Common myeloid progenitor, CD34-positive (primary cell): ENCODE measurements around the gene NAP1L5.

Experiments
- CTCF ChIA-PET: fragments of 350-600 bp; sonication (Branson Sonifier 250); formaldehyde crosslinking; loops from one replicate; lab custom pipeline; 2021; ENCODE audit warnings: antibody characterized with exemption; lab: Charles Lee
- POLR2A ChIA-PET: fragments of 350-600 bp; sonication (Branson Sonifier 250); formaldehyde crosslinking; loops from one replicate; lab custom pipeline; 2021; ENCODE audit warnings: antibody characterized with exemption; lab: Charles Lee
- DNase-seq, 3 donors: peaks; one replicate each; pipeline versions ENCODE4 v3.0.0 to v3.0.0-alpha.2; 2013
- H3K27ac ChIP-seq, 2 experiments: 1 replicate in 1 of 2; 2 replicates in 1 of 2; pipeline ENCODE4 v1.7.0; 2013; ENCODE audit warnings: inconsistent platforms in 2 of 2, low read length in 2 of 2, mild to moderate bottlenecking in 2 of 2, low read depth in 1 of 2, moderate library complexity in 1 of 2; ENCODE audit not compliant: severe bottlenecking in 2 of 2, insufficient read depth in 1 of 2, poor library complexity in 1 of 2
- H3K27me3 ChIP-seq, 5 experiments: replicated peaks in 2 of 5; 1 replicate in 3 of 5; 2 replicates in 2 of 5; pipeline versions ENCODE4 v1.6.1 to v1.7.0; 2013; ENCODE audit warnings: low read length in 4 of 5, mild to moderate bottlenecking in 2 of 5, moderate library complexity in 2 of 5, inconsistent platforms in 1 of 5; ENCODE audit not compliant: insufficient read depth in 5 of 5, control insufficient read depth in 4 of 5
- H3K36me3 ChIP-seq, 4 experiments: 1 replicate in 2 of 4; 2 replicates in 2 of 4; pipeline versions ENCODE4 v1.6.1 to v1.7.0; 2013; ENCODE audit warnings: low read length in 3 of 4, control low read depth in 1 of 4, mild to moderate bottlenecking in 1 of 4; ENCODE audit not compliant: control insufficient read depth in 4 of 4, insufficient read depth in 4 of 4
- H3K4me1 ChIP-seq, 4 experiments: 1 replicate in 3 of 4; 2 replicates in 1 of 4; pipeline versions ENCODE4 v1.6.1 to v1.7.1; 2013; ENCODE audit warnings: low read length in 3 of 4, mild to moderate bottlenecking in 3 of 4, control low read depth in 1 of 4, inconsistent platforms in 1 of 4, moderate library complexity in 1 of 4; ENCODE audit not compliant: control insufficient read depth in 4 of 4, insufficient read depth in 4 of 4; ENCODE audit errors: control extremely low read depth in 1 of 4
- H3K4me3 ChIP-seq, 7 experiments: 1 replicate in 4 of 7; 2 replicates in 3 of 7; pipeline versions ENCODE4 v1.5.1 to v1.7.0; 2013; ENCODE audit warnings: mild to moderate bottlenecking in 7 of 7, low read length in 6 of 7, moderate library complexity in 6 of 7, inconsistent platforms in 2 of 7, low read depth in 2 of 7, control low read depth in 1 of 7; ENCODE audit not compliant: insufficient read depth in 4 of 7, control insufficient read depth in 1 of 7; ENCODE audit errors: extremely low read depth in 1 of 7
- H3K9me3 ChIP-seq, 5 experiments: 1 replicate in 4 of 5; 2 replicates in 1 of 5; pipeline versions ENCODE4 v1.6.1 to v1.7.1; 2013; ENCODE audit warnings: low read length in 4 of 5, mild to moderate bottlenecking in 2 of 5, inconsistent platforms in 1 of 5, low read depth in 1 of 5, moderate library complexity in 1 of 5; ENCODE audit not compliant: control insufficient read depth in 4 of 5, insufficient read depth in 2 of 5; ENCODE audit errors: control extremely low read depth in 1 of 5
- WGBS: methylation state at CpG from one replicate; pipeline ENCODE4 v1.1.5; 2013; ENCODE audit not compliant: insufficient coverage; 5-methylcytosine and 5-hydroxymethylcytosine counted together

NAP1L5 gene

DNA sequence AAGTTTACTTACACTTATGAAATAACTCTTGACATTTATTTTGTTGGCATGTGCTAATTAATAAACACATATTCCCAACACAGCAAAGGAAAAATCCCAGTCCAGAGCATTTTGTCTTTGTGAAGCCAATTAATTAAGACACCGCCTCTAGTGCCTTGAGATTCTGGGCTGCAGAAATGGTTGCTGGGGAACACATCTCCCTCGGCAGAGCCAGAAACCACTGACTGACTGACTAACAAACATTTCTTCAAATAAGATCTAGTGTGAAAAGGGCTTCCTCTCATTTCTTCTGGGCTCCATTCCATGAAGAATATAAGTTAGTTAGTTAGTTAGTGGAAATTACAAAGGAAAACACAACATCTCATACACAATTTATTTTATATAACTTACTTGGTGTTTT, 28.4 kb upstream of the NAP1L5 start:
- no peak overlapping the region for H3K27ac ChIP-seq
- ChIA-PET CTCF (interaction anchor here (1.0 to 2.9 kb wide), 2 partner anchors 21 to 298 kb away, joined by 3 to 10 read pairs; no protein-coding TSS in a partner anchor), POLR2A (no interaction called here)
- H3K36me3 ChIP-seq = peaks cover 18 to 57% (median 34%) of the 10 kb centered on the region in 4 experiments
- DNase-seq = no peak
- H3K27me3 ChIP-seq = no peaks in the 10 kb centered on the region
- H3K9me3 ChIP-seq = no peaks in the 10 kb centered on the region
- H3K4me3 ChIP-seq = no peak overlapping the region
- H3K4me1 ChIP-seq = peaks cover 0 to 17% (median 4%) of the 10 kb centered on the region in 4 experiments
- WGBS = 100% methylated on average over 1 of the region's 2 CpGs

DNA sequence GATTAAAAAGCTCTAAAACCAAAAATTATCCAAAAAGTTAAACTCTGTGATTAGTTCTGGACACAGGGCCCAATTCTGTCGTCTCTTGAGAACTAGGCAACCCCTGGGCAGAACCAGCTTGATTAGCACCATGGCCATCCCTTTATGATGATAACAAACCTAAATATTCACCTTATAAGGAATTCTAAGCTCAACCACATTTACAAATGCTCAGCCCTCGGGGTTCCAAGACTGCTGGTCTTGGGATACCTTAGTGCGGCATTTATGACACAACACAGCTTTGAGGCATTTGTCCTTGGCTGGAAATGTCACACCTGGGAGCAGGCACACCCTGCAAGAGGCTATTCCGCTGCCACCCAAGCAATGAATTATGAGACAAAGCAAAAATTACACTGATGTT, 27.5 kb upstream of the NAP1L5 start:
- Histone ChIP-seq H3K36me3 (peaks cover 20 to 65% (median 35%) of the 10 kb centered on the region in 4 experiments), H3K9me3 (no peaks in the 10 kb centered on the region), H3K4me3 (no peak overlapping the region), H3K4me1 (peaks cover 0 to 10% (median under 1%) of the 10 kb centered on the region in 4 experiments), H3K27ac (no peak overlapping the region), H3K27me3 (no peaks in the 10 kb centered on the region)
- DNase-seq = no peak
- ChIA-PET POLR2A (no interaction called here), CTCF (interaction anchor here (0.6 to 2.9 kb wide), 4 partner anchors 20 to 297 kb away, joined by 3 to 10 read pairs (median 3); no protein-coding TSS in a partner anchor)
- whole genome bisulfite sequencing = 100% methylated on average over 3 of the region's 4 CpGs

DNA sequence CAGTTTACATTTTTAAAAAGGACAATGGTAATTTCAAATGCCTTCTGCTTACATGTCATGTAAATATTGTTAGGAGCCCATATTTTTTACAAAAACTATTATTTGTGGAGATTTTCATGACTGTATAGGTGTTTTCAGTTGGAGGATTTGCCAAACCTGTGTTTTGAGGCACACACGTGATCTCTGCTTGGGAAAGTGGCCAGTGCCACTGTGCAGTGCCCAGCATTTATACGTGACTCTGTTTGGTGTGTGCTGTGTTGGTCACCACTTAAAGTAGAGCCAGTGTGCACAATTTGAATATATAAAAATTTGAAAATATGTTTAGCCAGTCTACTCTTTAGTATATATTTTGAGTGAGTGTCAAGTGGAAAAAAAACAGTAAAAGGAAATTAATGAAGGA, 26.8 kb upstream of the NAP1L5 start:
- H3K36me3 ChIP-seq = peaks cover 20 to 66% (median 36%) of the 10 kb centered on the region in 4 experiments
- no peak overlapping the region for H3K27ac ChIP-seq
- H3K4me3 ChIP-seq = no peak overlapping the region
- H3K4me1 ChIP-seq = peaks cover 0 to 7% (median 0%) of the 10 kb centered on the region in 4 experiments
- no peaks in the 10 kb centered on the region for H3K9me3 ChIP-seq
- ChIA-PET POLR2A (no interaction called here), CTCF (interaction anchor here (0.6 to 2.9 kb wide), 5 partner anchors 19 to 298 kb away, joined by 3 to 10 read pairs (median 3); no protein-coding TSS in a partner anchor)
- DNase-seq = no peak
- no peaks in the 10 kb centered on the region for H3K27me3 ChIP-seq
- 100% methylated on average over 1 of the region's 2 CpGs for WGBS

DNA sequence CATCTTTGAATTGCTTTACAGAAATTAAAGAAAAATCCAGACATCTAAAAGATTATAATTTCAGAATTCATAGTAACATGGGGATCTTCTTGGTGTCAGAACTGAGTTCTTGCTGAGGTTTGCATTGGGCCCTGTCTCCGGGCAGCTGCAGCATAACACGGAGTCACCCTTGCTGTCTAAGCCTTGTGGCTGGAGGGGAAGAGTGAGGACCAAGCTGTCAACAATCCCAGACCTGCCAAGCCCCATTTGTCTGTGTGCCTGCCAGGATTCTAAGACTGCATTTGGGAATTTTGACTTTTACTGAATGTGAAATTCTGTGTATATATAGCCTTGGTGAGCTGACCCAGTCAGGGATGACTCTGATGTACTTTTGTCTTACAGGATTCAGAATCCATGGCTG, 25.2 kb upstream of the NAP1L5 start:
- no peak for DNase-seq
- Histone ChIP-seq H3K36me3 (peaks cover 16 to 69% (median 36%) of the 10 kb centered on the region in 4 experiments), H3K9me3 (peaks cover 0 to 10% (median 6%) of the 10 kb centered on the region in 5 experiments), H3K27ac (no peak overlapping the region), H3K27me3 (no peaks in the 10 kb centered on the region), H3K4me3 (no peak overlapping the region), H3K4me1 (peaks cover 0 to 3% (median 0%) of the 10 kb centered on the region in 4 experiments)
- ChIA-PET CTCF (interaction anchor here (1.0 to 1.6 kb wide), 4 partner anchors 10 to 183 kb away, joined by 3 to 4 read pairs (median 3); no protein-coding TSS in a partner anchor), POLR2A (no interaction called here)
- 100% methylated on average over 1 of the region's 2 CpGs for WGBS

DNA sequence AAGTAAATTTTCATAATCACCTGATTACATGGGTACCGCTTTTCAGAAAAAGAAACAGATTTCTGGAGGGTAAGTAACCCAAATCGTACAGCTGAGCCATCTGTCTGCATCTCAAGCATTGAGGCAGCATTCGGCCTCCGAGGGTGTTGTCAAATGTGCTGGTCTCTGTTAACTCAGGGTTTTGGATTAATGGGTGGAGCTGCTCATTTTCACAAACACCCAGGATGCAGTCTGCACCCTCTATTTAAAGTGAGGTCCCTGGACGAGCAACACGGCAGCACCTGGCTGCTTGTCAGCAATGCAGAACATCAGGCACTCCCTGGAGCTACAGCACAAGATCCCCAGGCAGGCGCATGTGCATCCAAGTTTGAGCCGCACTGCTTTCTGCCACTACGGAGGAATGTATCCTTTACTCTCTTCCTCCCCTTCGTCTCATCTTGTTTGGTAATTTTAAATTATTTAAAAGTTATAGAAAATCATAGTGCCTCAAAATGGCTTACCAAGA, 24.7 kb upstream of the NAP1L5 start:
- H3K27ac ChIP-seq = no peak overlapping the region
- WGBS = 98% methylated on average over 6 of the region's 10 CpGs
- no peak overlapping the region for H3K4me3 ChIP-seq
- peaks cover 0 to 15% (median 8%) of the 10 kb centered on the region in 5 experiments for H3K9me3 ChIP-seq
- no peak for DNase-seq
- ChIA-PET POLR2A (no interaction called here), CTCF (interaction anchor here (1.0 to 1.6 kb wide), 5 partner anchors 10 to 182 kb away, joined by 3 to 4 read pairs (median 3); partner anchors contain the start of gene NAP1L5)
- H3K36me3 ChIP-seq = peaks cover 16 to 69% (median 35%) of the 10 kb centered on the region in 4 experiments
- peaks cover 0 to 3% (median 0%) of the 10 kb centered on the region in 4 experiments for H3K4me1 ChIP-seq
- no peaks in the 10 kb centered on the region for H3K27me3 ChIP-seq

DNA sequence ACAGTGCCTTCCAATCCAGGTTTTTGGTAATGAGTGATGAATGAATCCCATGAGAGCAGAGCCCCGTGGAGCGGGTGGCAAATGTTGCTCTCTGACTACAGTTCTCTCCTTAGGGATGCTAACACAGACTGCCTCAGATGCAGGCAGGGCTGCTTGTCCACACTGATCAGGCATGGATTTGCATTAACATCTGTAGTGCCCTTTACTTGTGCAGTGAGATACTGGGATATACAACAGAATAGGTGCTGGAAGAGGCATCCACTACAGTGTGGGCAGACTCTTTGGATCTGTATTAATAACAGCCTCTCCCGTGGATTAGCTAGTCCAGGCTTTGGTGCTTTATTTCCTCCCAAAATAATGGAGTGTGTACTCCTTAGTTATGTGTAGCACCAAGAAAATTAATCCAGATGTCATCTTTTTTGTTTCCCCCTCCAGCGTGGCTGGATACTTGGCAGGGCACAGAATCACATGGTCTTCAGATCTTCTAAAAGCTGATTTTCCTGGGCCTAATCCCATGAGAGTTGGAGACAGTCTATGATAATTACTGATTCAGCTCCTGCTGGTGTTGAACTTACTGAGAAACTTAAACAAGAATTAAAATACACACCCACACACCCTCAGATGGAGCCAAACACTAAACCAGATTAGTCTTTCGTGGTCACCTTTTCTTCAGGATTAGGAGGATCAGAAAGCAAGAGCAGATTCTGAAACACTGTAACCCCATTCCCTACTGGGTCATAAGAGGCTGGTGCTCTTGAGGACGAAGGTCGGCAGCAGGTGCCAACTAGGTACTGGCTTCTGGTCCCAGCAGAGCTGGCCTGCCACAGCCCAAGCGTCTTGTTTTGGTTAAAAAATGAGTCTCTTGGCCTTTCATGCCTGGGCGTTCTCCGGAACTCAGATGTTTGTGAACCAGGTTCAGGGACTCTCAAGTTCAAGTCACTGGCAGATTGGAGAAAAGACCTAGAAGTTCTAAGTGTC, 23.1 kb upstream of the NAP1L5 start:
- DNase-seq = no peak
- H3K4me1 ChIP-seq = peaks cover 0 to 3% (median 0%) of the 10 kb centered on the region in 4 experiments
- H3K4me3 ChIP-seq = no peak overlapping the region
- ChIA-PET CTCF (interaction anchor here (1.3 to 1.6 kb wide), 3 partner anchors 10 to 23 kb away, joined by 3 to 4 read pairs (median 3); partner anchors contain the start of gene NAP1L5), POLR2A (interaction anchor here (0.5 to 0.6 kb wide), 2 partner anchors 12 to 190 kb away, joined by 3 to 6 read pairs; no protein-coding TSS in a partner anchor)
- H3K9me3 ChIP-seq = peaks cover 0 to 24% (median 12%) of the 10 kb centered on the region in 5 experiments
- 100% methylated on average over 10 of the region's 10 CpGs for WGBS
- H3K36me3 ChIP-seq = peaks cover 13 to 72% (median 38%) of the 10 kb centered on the region in 4 experiments
- H3K27ac ChIP-seq = no peak overlapping the region
- H3K27me3 ChIP-seq = no peaks in the 10 kb centered on the region
